Measurements from ENCODE around the gene SLC38A5.
"Not testable (repeated sequence)": the region's sequence is repeated elsewhere in the genome, so short reads cannot be mapped to it uniquely, and the experiment has no call there.

Gene SLC38A5

GRCh38 chrX:48470110-48470832 is at the start of gene SLC38A5:
Gene SLC38A5 (minus strand): TSS chrX:48470260. CDS start chrX:48467924, 2,336 bp downstream.
- DNase-seq: no peak

- not testable (repeated sequence) for DNase-seq
Observed at GRCh38 chrX:48519481-48519880, 49.4 kb upstream of the SLC38A5 start.

GRCh38 chrX:48516987-48517386 is 46.9 kb upstream of the SLC38A5 start:
- no peak for DNase-seq

GRCh38 chrX:48516285-48516684 is 46.2 kb upstream of the SLC38A5 start:
- no peak for DNase-seq

DNA sequence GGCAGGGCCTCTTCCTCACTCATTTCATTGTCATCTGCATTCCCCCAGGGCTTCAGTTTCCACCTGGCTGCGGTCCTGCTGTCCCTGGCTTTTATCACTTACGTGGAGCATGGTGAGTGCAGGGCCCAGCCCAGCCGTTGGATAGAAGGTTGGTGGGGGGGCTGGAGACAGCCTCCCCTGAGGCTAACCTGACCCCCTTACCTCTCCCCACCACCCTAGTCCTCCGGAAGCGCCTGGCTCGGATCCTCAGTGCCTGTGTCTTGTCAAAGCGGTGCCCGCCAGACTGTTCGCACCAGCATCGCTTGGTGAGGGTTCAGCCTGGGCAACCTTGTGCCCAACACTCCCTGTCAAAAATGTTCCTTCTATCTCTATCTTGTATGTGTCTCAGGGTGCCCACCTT is 45.8 kb upstream of the SLC38A5 start:
- no peak for DNase-seq

GRCh38 chrX:48514868-48515460 is 44.9 kb upstream of the SLC38A5 start:
- no peak for DNase-seq

GRCh38 chrX:48514126-48514806 is 44.2 kb upstream of the SLC38A5 start:
- DNase-seq: no peak

- DNase-seq: no peak
Observed at GRCh38 chrX:48513670-48514069, 43.6 kb upstream of the SLC38A5 start.

DNA sequence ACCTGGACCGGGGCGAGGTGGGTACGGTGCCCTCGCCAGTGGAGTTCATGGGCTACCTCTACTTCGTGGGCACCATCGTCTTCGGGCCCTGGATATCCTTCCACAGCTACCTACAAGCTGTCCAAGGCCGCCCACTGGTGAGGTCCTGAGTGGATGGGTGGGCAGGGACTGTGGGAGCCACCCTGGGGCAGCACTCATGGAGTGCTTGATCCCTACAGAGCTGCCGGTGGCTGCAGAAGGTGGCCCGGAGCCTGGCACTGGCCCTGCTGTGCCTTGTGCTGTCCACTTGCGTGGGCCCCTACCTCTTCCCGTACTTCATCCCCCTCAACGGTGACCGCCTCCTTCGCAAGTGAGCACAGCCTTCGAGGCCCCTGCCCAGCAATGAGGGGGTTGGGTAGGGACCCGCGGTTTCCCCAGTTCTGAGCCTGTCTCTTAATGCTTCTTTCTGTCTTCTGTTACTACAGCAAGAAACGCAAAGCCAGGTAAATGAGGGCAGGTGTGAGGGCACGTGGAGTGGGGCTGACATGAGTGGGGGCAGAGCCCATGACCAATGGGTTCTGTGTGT is 42.4 kb upstream of the SLC38A5 start:
- DNase-seq: no peak

DNA sequence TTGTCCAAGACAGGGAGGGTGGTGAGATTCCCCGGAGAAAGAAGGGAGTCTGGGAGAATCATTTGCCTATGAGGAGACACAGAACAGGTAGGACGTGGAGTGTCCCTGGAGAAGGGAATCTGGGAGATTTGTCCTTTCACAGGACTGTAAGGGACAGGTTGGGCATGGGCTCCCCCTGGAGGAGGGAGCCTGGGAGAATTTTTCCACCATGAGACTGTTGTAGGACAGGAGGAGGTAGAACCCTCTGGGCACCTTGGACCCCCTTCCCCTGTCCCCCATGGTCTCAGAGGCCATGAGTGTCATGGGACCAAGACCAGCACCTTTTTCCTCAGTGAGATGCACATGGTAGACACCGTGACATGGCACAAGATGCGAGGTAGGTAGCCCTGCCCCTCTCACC is 41.5 kb upstream of the SLC38A5 start:
- no peak for DNase-seq

DNA sequence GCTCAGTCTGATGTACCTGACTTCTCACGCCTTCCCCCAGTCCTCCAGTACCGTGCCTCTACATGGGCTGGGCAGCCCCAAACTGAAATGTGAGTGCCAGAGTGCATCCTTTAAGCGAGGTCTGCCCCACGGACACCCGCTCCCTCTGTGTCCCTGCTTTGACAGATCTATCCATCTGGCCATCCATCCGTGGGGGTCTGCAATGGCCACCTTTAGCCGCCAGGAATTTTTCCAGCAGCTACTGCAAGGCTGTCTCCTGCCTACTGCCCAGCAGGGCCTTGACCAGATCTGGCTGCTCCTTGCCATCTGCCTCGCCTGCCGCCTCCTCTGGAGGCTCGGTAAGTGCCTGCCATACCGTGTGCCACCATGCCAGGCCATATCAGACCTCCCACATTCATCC is 39.6 kb upstream of the SLC38A5 start:
- DNase-seq: no peak

GRCh38 chrX:48509245-48509590 is 39.2 kb upstream of the SLC38A5 start:
- DNase-seq: no peak

- no peak for DNase-seq
Observed at GRCh38 chrX:48508400-48509244, 38.6 kb upstream of the SLC38A5 start, which contains the start of gene PORCN. Gene PORCN (plus strand): TSS chrX:48508992. CDS start chrX:48509821, 829 bp downstream.

- DNase-seq: no peak
Observed at GRCh38 chrX:48507246-48507645, 37.2 kb upstream of the SLC38A5 start.

GRCh38 chrX:48505481-48505880 is 35.4 kb upstream of the SLC38A5 start:
- no peak for DNase-seq

GRCh38 chrX:48504261-48504660 is 34.2 kb upstream of the SLC38A5 start:
- DNase-seq: no peak

- no peak for DNase-seq
Observed at GRCh38 chrX:48498374-48498809, 28.3 kb upstream of the SLC38A5 start.

- DNase-seq: no peak
Observed at GRCh38 chrX:48497871-48498270, 27.8 kb upstream of the SLC38A5 start.

DNA sequence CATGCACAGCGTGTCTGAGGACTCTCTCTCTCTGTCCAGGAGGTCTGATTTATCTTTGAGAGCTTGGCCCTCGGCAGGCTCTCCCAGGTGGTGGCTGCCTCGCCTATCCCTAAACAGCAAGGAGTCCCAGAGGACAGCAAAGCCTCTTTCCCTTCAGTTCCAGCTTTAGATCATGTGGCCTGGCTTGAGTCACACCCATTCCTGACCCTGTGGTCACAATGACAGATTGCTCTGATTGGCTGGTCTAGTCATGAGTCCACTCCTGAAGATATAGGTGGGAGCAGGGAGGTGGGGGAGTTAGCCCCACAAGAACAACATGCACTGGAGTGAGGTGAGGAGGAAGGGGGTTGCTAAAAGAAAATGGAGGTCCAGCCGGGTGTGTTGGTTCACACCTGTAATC is 26.6 kb upstream of the SLC38A5 start:
- no peak for DNase-seq

- DNase-seq: no peak
Observed at GRCh38 chrX:48493890-48494364, 23.9 kb upstream of the SLC38A5 start.

- DNase-seq: no peak
Observed at GRCh38 chrX:48492293-48492910, 22.3 kb upstream of the SLC38A5 start.

DNA sequence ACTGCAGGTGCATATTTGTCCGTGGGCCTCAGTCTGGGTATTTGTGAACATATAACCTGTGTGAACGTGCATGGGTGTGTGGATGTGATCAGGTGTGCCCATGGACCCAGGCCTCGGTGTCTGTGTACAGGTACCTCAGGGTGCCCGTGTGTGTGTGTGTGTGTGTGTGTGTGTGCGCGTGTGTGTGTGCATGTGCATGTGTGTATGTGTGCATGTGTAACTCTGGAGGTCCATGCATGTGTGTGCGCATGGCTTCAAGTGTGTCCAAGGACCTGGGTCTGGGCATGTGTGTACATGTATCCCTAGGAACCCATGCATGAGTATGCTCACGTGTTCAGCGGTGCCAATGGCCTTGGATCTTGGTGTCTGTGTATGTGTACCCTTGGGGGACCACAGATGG is 21.7 kb upstream of the SLC38A5 start:
- DNase-seq: no peak

All from NCI-H2081 treated with DMSO at 0.1 percent for 48 hours (cell line).